GM23248 (cell line): ENCODE measurements around the gene GABBR2.

ENCODE experiments used
- EZH2 ChIP-seq: fragments of 200-600 bp; sonication (generic); IDR thresholded peaks from 2 replicates; pipeline ENCODE4 v1.6.1; 2018; ENCODE audit warnings: antibody characterized with exemption, mild to moderate bottlenecking; ENCODE audit not compliant: insufficient read depth, poor library complexity, severe bottlenecking
- EZH2phosphoT487 ChIP-seq: fragments of 200-600 bp; sonication (generic); IDR thresholded peaks from 2 replicates; pipeline ENCODE4 v1.6.1; 2018; ENCODE audit warnings: antibody characterized with exemption, moderate library complexity, mild to moderate bottlenecking, low read depth; ENCODE audit not compliant: insufficient read depth

DNA sequence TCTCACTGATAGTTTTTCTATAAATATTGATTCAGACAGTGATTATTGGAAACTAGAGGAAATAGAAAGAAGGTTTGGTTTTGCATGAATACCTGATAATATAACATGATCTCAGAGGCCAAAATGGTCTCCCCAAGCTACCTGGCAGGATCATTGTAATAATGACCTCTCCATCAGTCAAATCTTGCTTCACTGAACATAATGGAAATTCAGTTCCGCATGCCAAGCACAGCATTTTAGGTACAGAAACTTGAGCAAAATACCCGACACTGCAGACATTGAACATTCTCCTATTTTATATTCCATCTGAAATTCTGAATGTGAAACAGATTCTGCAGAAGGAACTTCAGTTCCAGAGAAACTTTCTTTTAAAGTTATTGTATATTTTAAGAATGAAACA is 444.2 kb downstream of the GABBR2 start:
- no peak for TF ChIP-seq EZH2phosphoT487
- TF ChIP-seq EZH2: no peak
